Fibroblast of upper back skin (primary cell): ENCODE data around the gene TMC1.
"Not testable (repeated sequence)": the region's sequence is repeated elsewhere in the genome, so short reads cannot be mapped to it uniquely, and the experiment has no call there.

ENCODE experiments used
- DNase-seq: peaks from one replicate; pipeline ENCODE4 v3.0.0-alpha.2; 2013

TMC1 gene

GRCh38 chr9:72834994-72835393 is 313.6 kb downstream of the TMC1 start:
- no peak for DNase-seq

- no peak for DNase-seq
Observed at GRCh38 chr9:72836790-72837189, 315.4 kb downstream of the TMC1 start.

- DNase-seq = peak; percentile 90
Observed at GRCh38 chr9:72839085-72839484, 317.7 kb downstream of the TMC1 start.

- DNase-seq = no peak
Observed at GRCh38 chr9:72843520-72844439, 322.4 kb downstream of the TMC1 start.

GRCh38 chr9:72844440-72844768 is 323.0 kb downstream of the TMC1 start:
- DNase-seq = no peak

- DNase-seq = not testable (repeated sequence)
Observed at GRCh38 chr9:72845052-72845451, 323.6 kb downstream of the TMC1 start.

- not testable (repeated sequence) for DNase-seq
Observed at GRCh38 chr9:72850209-72850608, 328.8 kb downstream of the TMC1 start.

- no peak for DNase-seq
Observed at GRCh38 chr9:72855321-72855720, 333.9 kb downstream of the TMC1 start.

- no peak for DNase-seq
Observed at GRCh38 chr9:72855890-72856523, 334.6 kb downstream of the TMC1 start.

- DNase-seq = peak; percentile 59
Observed at GRCh38 chr9:72856972-72857623, 335.7 kb downstream of the TMC1 start.

- no peak for DNase-seq
Observed at GRCh38 chr9:72857624-72857996, 336.2 kb downstream of the TMC1 start.

GRCh38 chr9:72858089-72858912 is 336.9 kb downstream of the TMC1 start:
- DNase-seq = no peak

- not testable (repeated sequence) for DNase-seq
Observed at GRCh38 chr9:72862788-72863187, 341.4 kb downstream of the TMC1 start.

- no peak for DNase-seq
Observed at GRCh38 chr9:72863456-72864094, 342.2 kb downstream of the TMC1 start.

- peak; percentile 21 for DNase-seq
Observed at GRCh38 chr9:72864327-72864726, 342.9 kb downstream of the TMC1 start.

GRCh38 chr9:72871685-72872084 is 350.3 kb downstream of the TMC1 start:
- DNase-seq = peak; percentile 24

GRCh38 chr9:72872718-72873117 is 351.3 kb downstream of the TMC1 start:
- no peak for DNase-seq

- DNase-seq = no peak
Observed at GRCh38 chr9:72873456-72873855, 352.0 kb downstream of the TMC1 start.

GRCh38 chr9:72874344-72874743 is 352.9 kb downstream of the TMC1 start:
- DNase-seq = no peak

GRCh38 chr9:72875221-72875620 is 353.8 kb downstream of the TMC1 start:
- no peak for DNase-seq

GRCh38 chr9:72880821-72881220 is 359.4 kb downstream of the TMC1 start:
- no peak for DNase-seq

- DNase-seq = no peak
Observed at GRCh38 chr9:72882117-72882775, 360.8 kb downstream of the TMC1 start.
